HTR-8/SVneo (cell line): ENCODE data around the gene ZMYM4.
"Not testable (repeated sequence)": the region's sequence is repeated elsewhere in the genome, so short reads cannot be mapped to it uniquely, and the experiment has no call there.

Experiments
- DNase-seq: peaks from one replicate; pipeline ENCODE4 v3.0.0; 2011; ENCODE audit warnings: low spot score, mixed read lengths; ENCODE audit not compliant: insufficient read length
- FAIRE-seq: peaks from 2 replicates; lab custom pipeline; 2011; peaks lifted over from hg19 to GRCh38; lab: Jason Lieb, UNC

Gene ZMYM4

DNA sequence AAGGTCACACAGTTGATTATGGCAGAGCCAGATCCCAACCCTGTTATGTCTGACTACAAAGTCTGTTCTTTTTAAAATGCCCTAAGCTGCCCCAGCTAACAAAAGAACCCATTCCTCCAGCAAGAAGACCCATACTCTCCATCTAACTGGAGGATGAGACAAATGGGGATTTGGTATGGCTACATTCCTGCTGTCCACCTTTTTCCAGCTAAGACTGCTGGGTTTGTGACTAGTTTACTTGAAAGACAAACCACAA lies 175.9 kb downstream of the ZMYM4 start:
- FAIRE-seq (no peak), DNase-seq (no peak)

DNA sequence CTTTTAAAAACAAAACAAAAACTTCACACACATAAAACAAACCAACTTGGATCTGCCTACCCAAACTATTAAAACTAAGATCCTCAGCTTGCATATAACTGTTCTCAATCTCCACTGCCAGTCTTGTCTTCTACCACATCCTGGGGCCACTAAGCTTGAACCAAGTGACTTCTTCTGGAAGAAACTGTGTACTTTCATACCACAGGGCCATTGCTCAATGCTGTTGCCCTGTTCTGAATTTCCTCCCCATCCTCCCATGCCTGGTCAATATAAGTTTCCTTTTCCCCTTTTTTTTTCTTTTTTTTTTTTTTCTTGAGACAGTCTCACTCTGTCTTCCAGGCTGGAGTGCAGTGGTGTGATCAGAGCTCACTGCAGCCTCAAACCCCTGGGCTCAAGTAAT lies 178.8 kb downstream of the ZMYM4 start:
- FAIRE-seq (no peak), DNase-seq (no peak)

DNA sequence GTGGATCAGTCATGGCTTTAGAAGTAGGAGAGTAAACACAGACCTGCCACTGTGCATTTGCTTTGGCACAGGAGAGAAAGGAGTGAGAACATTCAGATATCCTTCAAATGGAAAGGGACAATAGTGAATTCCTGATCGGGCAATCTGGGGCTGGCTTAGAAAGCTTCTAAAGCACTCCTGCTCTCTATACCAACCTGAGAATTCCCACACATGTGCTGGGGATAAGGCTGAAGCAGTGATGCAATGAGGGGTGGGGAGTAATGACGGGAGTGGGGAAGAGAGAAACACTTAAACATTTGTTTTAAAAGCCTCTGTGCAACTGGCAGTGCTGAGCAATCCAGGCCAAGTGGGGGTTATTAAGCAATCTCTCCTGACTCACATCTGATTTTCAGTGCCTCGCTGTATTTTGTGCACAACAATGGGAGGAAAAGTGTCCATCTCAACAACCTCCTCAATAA lies 179.9 kb downstream of the ZMYM4 start:
- FAIRE-seq (no peak), DNase-seq (no peak)

DNA sequence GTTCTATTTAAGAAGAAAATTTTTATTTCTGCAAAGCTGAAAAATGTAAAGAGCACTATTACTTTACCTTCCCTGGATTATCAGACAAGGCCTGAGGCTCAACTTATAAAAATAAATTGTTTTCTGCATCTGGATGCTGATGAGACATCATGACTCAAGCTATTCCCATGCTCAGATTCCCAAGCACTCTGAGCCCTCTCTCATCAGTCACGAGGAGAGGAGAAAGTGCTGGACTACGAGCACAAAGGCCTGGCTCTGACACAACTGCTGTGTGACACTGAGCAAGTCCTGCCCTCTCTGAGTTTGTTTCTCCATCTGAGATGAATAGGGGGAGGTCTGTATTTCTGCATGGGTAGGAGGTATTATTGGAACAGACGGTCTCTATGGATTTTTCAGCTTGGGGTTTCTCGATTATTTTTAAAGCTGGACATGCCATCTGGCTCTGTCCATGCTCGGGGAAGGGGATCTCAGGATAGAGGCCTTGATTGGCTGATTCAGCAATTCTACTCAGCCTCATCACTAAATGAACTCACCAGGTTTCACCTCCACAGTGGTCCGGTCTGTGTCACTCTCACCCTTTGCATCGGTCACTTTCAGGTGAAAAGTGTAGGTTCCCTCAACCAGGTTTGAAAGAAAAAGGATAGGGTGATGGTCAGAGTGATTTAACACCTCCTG lies 181.0 kb downstream of the ZMYM4 start:
- no peak for FAIRE-seq

DNA sequence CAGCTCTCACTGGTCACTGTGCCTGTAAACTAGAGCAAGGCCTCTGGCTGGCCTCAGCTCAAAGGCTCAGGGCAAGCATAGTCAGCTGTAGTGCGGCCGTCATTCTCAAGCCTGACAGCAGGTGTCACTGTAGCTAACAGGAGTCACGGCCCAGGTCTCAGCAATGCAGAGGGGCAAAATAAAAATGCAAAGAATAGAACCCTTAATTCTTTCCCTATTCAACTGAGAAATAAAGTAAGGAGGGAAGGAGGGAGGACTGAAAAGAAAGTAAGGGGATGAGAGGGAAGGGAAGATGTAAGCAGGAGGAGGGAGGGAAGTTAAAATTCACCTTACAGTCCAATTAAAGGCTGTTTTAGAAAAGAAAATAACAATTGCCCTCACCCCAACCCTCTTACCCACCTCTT lies 182.6 kb downstream of the ZMYM4 start:
- DNase-seq (peak; percentile 48), FAIRE-seq (no peak)

More for the DNA sequence above, 181.0 kb downstream of the ZMYM4 start:
- DNase-seq, result no peak

DNA sequence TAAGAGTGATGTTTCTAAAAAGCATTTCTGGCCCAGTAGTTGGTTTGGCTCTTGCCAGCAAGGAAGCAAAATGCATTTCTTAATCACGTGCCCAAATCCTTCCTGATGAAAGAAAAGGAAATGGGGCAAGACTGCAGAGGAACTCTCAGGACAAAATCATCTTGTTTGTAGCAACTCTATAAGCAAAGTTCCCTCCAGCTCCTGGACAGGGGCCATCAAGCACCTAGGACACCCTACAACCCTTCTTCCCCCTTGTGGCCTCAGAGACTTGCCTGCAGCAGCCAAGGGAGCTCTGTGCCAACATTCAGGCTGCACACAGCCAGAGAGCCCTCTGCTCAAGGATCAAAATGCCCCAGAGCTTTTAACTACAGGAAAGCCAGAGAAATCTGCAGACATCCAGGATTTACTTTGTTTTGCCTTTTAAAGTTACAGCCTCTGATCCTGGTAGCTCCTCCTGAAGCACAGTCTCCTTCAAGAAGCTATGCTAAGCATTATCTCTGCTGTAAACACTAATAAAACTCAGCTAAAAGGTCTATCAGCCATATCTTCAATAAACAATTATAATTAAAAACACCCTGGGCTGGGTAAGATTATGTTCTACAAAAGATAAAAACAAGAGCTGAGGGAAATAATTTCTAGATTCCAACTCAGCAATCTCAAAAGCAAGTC lies 183.7 kb downstream of the ZMYM4 start:
- FAIRE-seq (no peak), DNase-seq (no peak)

DNA sequence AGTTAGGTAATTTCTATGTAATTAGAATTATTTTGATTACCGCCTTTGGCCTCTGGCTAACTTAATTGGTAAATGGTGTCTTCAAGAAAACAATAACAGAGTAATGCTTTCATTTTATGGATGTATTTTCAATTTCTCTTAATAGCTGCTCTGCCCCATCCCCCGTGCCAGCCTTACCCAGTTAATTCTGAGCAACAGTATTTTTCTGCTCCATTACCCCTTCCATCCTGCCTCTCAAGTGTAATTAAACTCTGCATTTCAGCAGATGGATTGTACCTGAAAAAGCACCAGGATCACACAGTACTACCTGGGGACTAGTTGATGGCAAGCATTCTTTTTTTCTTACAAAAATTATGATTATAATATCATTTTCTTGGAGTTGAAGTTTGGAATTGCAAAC lies 184.5 kb downstream of the ZMYM4 start:
- DNase-seq, result no peak

DNA sequence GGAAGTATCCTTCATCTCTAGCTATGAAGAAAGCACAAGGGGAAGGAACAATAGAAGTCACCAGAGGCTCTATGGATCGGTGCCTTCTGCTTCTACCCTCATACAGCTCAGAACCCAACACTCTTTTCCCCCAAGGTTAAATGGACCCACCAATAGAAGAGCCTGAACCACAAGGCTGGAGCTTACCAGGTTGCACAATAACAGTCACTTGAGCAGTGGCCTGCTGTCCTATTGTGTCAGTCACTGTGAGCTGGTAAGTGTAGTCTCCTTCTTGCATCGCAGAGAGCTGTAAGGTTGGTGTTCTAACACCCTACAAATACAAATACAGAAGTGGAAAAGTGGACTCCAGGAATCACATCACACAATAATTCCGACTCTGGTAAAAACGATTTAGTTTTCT lies 185.7 kb downstream of the ZMYM4 start:
- DNase-seq (no peak), FAIRE-seq (no peak)

More for the DNA sequence above, 184.5 kb downstream of the ZMYM4 start:
- FAIRE-seq, result no peak

DNA sequence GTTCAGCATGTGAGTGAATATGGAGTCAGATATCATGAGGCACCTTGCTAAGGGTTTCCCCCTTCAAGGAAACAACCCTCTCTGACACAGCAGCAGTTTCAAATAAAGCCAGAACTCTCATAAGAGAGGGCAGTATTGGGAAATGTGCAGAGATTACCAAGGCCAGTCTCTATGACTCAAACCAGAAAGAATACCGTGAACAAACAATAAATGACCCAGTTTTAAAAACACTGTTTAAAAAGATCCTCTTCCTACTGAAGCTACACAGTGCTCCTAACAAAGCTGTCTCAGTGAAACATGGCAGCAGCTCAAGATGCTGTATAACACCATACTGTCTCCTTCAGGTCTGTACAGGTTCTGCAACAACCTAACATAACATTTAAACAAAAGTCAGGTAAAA lies 186.1 kb downstream of the ZMYM4 start:
- no peak for DNase-seq
- FAIRE-seq, result no peak

DNA sequence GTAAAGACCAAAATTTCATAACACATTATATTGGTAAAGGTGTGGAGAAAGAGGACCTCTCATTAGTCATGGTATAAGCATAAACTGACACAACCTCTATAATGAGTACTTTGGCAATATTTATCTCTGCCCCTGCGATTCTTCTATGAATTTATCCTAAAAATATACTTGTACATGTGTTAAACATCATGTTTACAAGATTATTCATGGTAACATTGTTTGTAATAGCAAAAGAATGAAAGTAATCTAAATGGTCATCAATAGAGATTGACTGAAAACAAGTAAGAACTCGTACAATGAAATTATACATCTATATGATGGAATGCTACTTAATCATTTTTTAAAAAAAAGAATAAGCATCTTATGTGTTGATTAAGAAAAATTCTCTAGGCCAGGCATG lies 192.3 kb downstream of the ZMYM4 start:
- DNase-seq (no peak), FAIRE-seq (no peak)

DNA sequence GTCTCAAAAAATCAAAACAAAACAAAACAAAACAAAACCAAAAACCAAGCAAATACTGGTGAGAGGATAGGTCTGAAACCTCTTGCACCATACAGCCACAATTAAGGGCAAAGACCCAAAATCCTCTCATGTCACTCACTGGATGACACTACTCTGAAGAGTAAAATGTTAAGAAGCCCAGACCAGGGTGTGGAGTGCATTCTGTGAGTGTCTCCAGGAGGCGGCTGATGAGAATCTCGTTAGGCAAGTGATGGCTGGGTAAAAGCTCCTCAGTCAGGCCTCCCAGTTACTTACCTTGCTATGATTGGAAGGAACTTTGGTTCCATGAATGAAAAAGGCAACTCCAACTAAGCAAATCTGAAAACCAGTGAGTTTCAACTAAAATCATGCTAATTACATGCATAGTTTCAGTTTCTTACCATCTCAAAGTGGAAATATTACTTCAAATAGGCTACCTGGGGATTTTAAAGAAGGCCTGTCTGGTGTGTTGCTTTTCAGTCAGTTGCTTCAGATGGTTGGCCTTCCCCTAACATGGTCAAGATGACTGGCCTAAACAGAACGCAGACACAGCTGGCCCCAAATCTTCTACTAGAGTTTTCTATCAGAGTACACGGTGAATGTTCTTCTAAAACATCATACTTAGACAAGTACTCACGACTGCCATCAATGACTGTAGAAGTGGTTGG lies 193.6 kb downstream of the ZMYM4 start:
- FAIRE-seq, result no peak
- DNase-seq, result no peak

DNA sequence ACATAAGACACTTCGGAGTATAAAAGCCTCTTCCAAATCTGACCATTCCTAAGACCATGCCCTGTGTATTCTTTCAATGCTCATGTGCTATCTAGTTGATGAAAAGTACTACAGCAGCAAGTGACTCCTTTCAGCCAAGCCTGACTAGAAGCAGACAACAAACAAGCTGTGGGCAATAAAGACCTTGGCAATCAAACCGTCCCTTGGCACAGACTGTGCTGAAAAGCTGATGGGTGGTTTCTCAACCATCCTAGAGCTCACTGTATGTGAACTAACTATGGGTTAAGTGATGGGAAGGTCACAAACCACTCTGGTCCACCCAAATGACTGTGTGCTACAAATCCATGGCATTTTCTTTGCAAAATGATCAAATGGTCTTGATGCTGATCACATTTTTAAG lies 194.7 kb downstream of the ZMYM4 start:
- no peak for DNase-seq
- FAIRE-seq, result no peak

DNA sequence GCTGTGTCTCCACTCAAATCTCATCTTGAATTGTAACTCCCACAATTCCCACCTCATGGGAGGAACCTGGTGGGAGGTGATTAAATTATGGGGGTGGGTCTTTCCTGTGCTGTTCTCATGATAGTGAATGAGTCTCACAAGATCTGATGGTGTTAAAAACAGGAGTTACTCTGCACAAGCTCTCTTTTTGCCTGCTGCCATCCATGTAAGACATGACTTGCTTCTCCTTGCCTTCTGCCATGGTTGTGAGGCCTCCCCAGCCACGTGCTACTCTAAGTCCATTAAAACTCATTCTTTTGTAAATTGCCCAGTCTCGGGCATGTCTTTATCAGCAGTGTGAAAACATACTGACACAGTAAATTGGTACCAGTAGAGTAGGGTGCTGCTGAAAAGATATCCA lies 195.2 kb downstream of the ZMYM4 start:
- DNase-seq, FAIRE-seq: not testable (repeated sequence)

DNA sequence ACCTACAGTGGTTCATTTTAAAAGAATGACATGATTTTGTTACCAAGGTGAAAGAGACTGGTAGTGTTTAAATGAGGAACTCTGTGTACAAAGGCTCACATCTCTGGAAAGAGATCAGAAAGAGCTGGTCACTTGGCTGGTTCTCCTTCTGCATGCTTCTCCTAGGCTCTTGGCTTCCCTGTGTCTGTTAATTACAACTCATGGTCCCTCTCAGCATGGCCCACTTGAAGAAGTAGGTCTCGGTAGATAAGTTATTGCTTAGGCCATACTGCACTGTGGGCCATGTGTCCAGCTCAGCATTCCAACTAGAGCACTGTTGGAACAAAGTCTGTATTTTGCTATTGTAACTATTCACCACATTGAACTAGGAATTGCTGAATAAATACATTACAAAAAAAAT lies 197.6 kb downstream of the ZMYM4 start:
- FAIRE-seq (no peak), DNase-seq (no peak)

DNA sequence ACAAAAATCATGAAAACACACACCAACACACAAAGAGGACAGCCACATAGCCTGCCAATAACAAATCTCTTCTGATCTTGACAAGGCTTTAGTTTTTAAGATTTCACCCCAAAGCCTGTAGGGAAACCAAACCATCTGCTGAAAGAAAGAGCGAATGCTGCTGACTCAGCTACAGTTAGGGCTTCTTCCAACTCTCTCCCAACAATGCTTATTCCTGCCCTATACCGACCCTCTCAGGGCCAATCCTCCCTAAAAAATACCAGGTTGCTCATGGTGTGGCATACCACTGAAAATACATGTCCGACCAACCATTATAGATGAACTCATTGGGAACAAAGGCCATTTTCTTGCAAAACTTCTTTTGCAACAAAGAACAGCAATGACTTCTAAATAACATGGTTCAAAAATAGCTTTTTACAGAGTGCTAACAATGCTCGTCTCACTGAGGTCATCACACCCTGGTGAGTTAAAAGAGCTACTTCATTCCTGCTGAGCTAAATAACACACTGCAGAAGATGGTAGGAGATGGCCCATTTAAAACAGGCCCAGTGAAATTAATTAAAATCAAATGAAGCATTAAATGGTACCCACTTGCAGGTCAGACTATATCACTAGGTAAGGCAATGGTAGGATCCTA lies 202.6 kb downstream of the ZMYM4 start:
- DNase-seq, result no peak
- no peak for FAIRE-seq
